Calu3 (cell line): Measurements from ENCODE around the gene JAK2. TPM values are rescaled to one million over a fixed set of nuclear protein-coding genes. Genes with fewer than 3 reads are reported as not detected.

Experiments used
- BruUV-seq: library from RNA; stranded (reverse); fragments of 400-500 nt; replicated peaks from 2 replicates; lab custom pipeline; 2021; lab: Mats Ljungman, UMichigan
- CTCF ChIA-PET: fragments of 300-600 bp; sonication (Branson Sonifier 250); formaldehyde crosslinking; loops from one replicate; lab custom pipeline; 2022; ENCODE audit warnings: antibody characterized with exemption; lab: Charles Lee
- DNase-seq: peaks from one replicate; pipeline ENCODE4 v3.0.0; 2022
- H3K27ac Mint-ChIP-seq: one replicate; pipeline ENCODE4 v1.8.0; 2022; ENCODE audit warnings: mixed read lengths; ENCODE audit not compliant: unreplicated experiment
- H3K27me3 Mint-ChIP-seq: one replicate; pipeline ENCODE4 v1.8.0; 2022; ENCODE audit warnings: mixed read lengths; ENCODE audit not compliant: unreplicated experiment
- H3K36me3 Mint-ChIP-seq: one replicate; pipeline ENCODE4 v1.8.0; 2022; ENCODE audit warnings: mild to moderate bottlenecking, moderate library complexity, mixed read lengths; ENCODE audit not compliant: insufficient read depth, unreplicated experiment
- H3K4me1 Mint-ChIP-seq: one replicate; pipeline ENCODE4 v1.8.0; 2022; ENCODE audit warnings: mild to moderate bottlenecking, low read depth, mixed read lengths; ENCODE audit not compliant: unreplicated experiment
- H3K4me3 Mint-ChIP-seq: one replicate; pipeline ENCODE4 v1.8.0; 2022; ENCODE audit warnings: mild to moderate bottlenecking, low read depth, moderate library complexity, mixed read lengths; ENCODE audit not compliant: unreplicated experiment
- H3K9me3 Mint-ChIP-seq: one replicate; pipeline ENCODE4 v1.8.0; 2022; ENCODE audit warnings: low read depth, mixed read lengths; ENCODE audit not compliant: unreplicated experiment
- intact Hi-C: fragments of 100-400 bp; cut with micrococcal nuclease; formaldehyde crosslinking; loops from one replicate; pipeline ENCODE4 v1.10.0; 2022; ENCODE audit not compliant: unreplicated experiment
- total RNA-seq: library from RNA; stranded (reverse); gene quantifications from 2 replicates; pipeline ENCODE4 v1.2.3, GENCODE V29; 2022
- TF ChIP-seq, protein P1 (sequence below): fragments of 200-600 bp; IDR thresholded peaks from one replicate; pipeline ENCODE4 v1.8.0; 2022; ENCODE audit warnings: antibody characterized with exemption; ENCODE audit not compliant: unreplicated experiment

The JAK2 gene
- total RNA-seq, 1 experiment from 2014 or later: 6.3 TPM

DNA sequence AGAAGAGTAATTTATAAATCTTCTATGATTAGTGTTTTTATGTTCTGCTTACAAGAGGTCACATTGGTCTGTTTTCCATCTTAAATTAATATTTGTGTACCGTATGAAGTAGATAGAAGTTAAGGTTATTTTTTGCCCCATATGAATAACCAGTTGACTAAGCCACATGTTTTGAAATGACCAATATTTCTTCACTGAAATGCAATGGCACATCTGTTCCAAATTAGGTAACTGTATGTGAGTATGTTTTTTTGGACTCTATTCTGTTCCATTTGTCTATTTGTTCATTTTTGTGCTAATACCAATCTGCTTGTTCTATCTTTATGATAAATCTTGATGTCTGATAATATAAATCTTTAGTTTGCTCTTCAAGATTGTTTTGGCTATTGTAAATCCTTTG lies 17.7 kb downstream of the JAK2 start:
- Mint-ChIP-seq H3K36me3 (no peaks in the 10 kb centered on the region), H3K9me3 (no peaks in the 10 kb centered on the region), H3K27ac (no peak overlapping the region), H3K27me3 (no peaks in the 10 kb centered on the region), H3K4me1 (no peaks in the 10 kb centered on the region), H3K4me3 (no peak overlapping the region)
- intact Hi-C loops: no loop called here
- no TSS peak for BruUV-seq
- no peak for DNase-seq
- TF ChIP-seq, protein P1, sequence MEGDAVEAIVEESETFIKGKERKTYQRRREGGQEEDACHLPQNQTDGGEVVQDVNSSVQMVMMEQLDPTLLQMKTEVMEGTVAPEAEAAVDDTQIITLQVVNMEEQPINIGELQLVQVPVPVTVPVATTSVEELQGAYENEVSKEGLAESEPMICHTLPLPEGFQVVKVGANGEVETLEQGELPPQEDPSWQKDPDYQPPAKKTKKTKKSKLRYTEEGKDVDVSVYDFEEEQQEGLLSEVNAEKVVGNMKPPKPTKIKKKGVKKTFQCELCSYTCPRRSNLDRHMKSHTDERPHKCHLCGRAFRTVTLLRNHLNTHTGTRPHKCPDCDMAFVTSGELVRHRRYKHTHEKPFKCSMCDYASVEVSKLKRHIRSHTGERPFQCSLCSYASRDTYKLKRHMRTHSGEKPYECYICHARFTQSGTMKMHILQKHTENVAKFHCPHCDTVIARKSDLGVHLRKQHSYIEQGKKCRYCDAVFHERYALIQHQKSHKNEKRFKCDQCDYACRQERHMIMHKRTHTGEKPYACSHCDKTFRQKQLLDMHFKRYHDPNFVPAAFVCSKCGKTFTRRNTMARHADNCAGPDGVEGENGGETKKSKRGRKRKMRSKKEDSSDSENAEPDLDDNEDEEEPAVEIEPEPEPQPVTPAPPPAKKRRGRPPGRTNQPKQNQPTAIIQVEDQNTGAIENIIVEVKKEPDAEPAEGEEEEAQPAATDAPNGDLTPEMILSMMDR: no peak
- CTCF ChIA-PET: no interaction called here

GRCh38 chr9:5004481-5004880 lies 19.4 kb downstream of the JAK2 start:
- TF ChIP-seq, protein P1: no peak
- H3K27me3 Mint-ChIP-seq: no peaks in the 10 kb centered on the region
- H3K9me3 Mint-ChIP-seq: no peaks in the 10 kb centered on the region
- H3K36me3 Mint-ChIP-seq: no peaks in the 10 kb centered on the region
- H3K27ac Mint-ChIP-seq: no peak overlapping the region
- no TSS peak for BruUV-seq
- CTCF ChIA-PET: no interaction called here
- H3K4me1 Mint-ChIP-seq: no peaks in the 10 kb centered on the region
- H3K4me3 Mint-ChIP-seq: no peak overlapping the region
- DNase-seq: no peak
- intact Hi-C loops: no loop called here

DNA sequence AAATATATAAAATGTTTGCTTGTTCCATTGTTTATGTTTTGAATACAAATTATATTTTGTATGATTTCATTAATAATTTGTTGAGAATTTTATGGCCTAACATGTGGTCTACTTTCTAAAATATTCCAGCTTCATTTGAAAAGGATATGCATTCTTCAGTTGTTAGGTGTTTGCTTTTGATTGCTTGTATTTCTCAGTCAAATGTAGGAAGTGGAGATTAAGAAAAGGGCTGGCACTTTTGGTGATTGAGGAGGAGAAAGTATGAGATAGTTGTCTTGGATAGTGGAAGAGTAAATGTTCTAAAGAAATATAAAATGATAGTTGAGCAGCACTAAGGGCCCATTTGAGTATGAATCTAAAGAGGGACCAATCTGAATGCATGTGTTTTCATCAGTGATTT lies 23.1 kb downstream of the JAK2 start:
- intact Hi-C loops: no loop called here
- no peak for DNase-seq
- Mint-ChIP-seq H3K9me3 (no peaks in the 10 kb centered on the region), H3K27me3 (no peaks in the 10 kb centered on the region), H3K4me3 (no peak overlapping the region), H3K4me1 (no peaks in the 10 kb centered on the region), H3K27ac (no peak overlapping the region), H3K36me3 (no peaks in the 10 kb centered on the region)
- no TSS peak for BruUV-seq
- TF ChIP-seq, protein P1: no peak
- CTCF ChIA-PET: no interaction called here

- Mint-ChIP-seq H3K4me3 (no peak overlapping the region), H3K4me1 (no peaks in the 10 kb centered on the region), H3K27me3 (no peaks in the 10 kb centered on the region), H3K27ac (no peak overlapping the region), H3K9me3 (no peaks in the 10 kb centered on the region), H3K36me3 (no peaks in the 10 kb centered on the region)
- no TSS peak for BruUV-seq
- CTCF ChIA-PET: no interaction called here
- intact Hi-C loops: no loop called here
- TF ChIP-seq, protein P1: no peak
- no peak for DNase-seq
These were observed 28.3 kb downstream of the JAK2 start for GRCh38 chr9:5013374-5013773.

DNA sequence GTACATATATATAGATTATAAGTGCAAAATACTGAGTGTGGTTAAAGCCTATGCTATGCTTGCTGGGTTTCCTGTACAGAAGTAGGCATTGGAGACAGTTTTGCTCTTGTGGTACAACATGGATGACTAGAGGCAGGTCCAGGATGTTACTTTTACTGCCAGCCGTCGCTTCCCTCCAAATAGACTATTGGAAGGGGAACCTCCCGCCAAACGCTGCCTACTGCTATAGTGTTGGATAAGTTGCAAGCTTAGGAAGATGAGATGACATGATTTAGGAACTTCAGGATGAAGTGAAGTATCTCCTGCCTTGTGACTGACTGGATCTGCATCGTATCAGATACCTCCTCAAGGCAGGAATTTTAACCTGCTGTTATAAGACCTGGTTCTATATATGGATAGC lies 30.9 kb downstream of the JAK2 start:
- TF ChIP-seq, protein P1: no peak
- no peaks in the 10 kb centered on the region for H3K9me3 Mint-ChIP-seq
- H3K27ac Mint-ChIP-seq: no peak overlapping the region
- BruUV-seq: no TSS peak
- CTCF ChIA-PET: no interaction called here
- no peak for DNase-seq
- H3K4me1 Mint-ChIP-seq: no peaks in the 10 kb centered on the region
- no peaks in the 10 kb centered on the region for H3K27me3 Mint-ChIP-seq
- no peak overlapping the region for H3K4me3 Mint-ChIP-seq
- intact Hi-C loops: no loop called here
- no peaks in the 10 kb centered on the region for H3K36me3 Mint-ChIP-seq
